Measurements from ENCODE around the gene CELF4. TPM values are rescaled to one million over a fixed set of nuclear protein-coding genes. Genes with fewer than 3 reads are reported as not detected.

CELF4 gene
- total RNA-seq, 1 experiment from 2014 or later: 0.11 TPM

GRCh38 chr18:37389684-37390368 is 175.8 kb downstream of the CELF4 start:
- no TSS peak for BruUV-seq (replicated peaks)
- intact Hi-C loops (cut with micrococcal nuclease; ENCODE audit: unreplicated experiment): loop anchor here (5.0 to 10.0 kb wide), 2 partner anchors 85 to 147 kb away; no protein-coding TSS in a partner anchor
- CTCF ChIA-PET: no interaction called here
- no peak for DNase-seq
- Histone ChIP-seq H3K27me3 (replicated peaks; ENCODE audit: control insufficient read depth, insufficient read depth, low read length) (no peaks in the 10 kb centered on the region; the same call in 1 of the 2 replicates), H3K9me3 (no peaks in the 10 kb centered on the region), H3K36me3 (ENCODE audit: control insufficient read depth, insufficient read depth, low read length) (no peaks in the 10 kb centered on the region), H3K4me1 (no peaks in the 10 kb centered on the region), H3K4me3 (ENCODE audit: low read depth, low read length) (no peak overlapping the region)
- Mint-ChIP-seq H3K4me1 (ENCODE audit: low read depth, unreplicated experiment) (no peaks in the 10 kb centered on the region), H3K27ac (ENCODE audit: unreplicated experiment) (no peak overlapping the region), H3K9me3 (ENCODE audit: unreplicated experiment) (no peaks in the 10 kb centered on the region), H3K27me3 (ENCODE audit: insufficient read depth, unreplicated experiment) (peaks cover 8% of the 10 kb centered on the region), H3K4me3 (ENCODE audit: unreplicated experiment) (no peak overlapping the region), H3K36me3 (ENCODE audit: insufficient read depth, unreplicated experiment) (no peaks in the 10 kb centered on the region)
- no peak for TF ChIP-seq CTCF (IDR thresholded peaks at IDR 0.05; ENCODE audit: insufficient read depth in 1 of 2, low read depth in 1 of 2, low read length in 1 of 2, severe bottlenecking in 1 of 2, unreplicated experiment in 1 of 2)
- POLR2A ChIA-PET: no interaction called here

GRCh38 chr18:37389041-37389440 is 176.6 kb downstream of the CELF4 start:
- H3K27me3 Mint-ChIP-seq (ENCODE audit: insufficient read depth, unreplicated experiment): peaks cover 8% of the 10 kb centered on the region
- Histone ChIP-seq H3K4me3 (ENCODE audit: low read depth, low read length) (no peak overlapping the region), H3K27me3 (replicated peaks; ENCODE audit: control insufficient read depth, insufficient read depth, low read length) (no peaks in the 10 kb centered on the region; the same call in 1 of the 2 replicates), H3K36me3 (ENCODE audit: control insufficient read depth, insufficient read depth, low read length) (no peaks in the 10 kb centered on the region), H3K4me1 (no peaks in the 10 kb centered on the region), H3K9me3 (no peaks in the 10 kb centered on the region)
- intact Hi-C loops (cut with micrococcal nuclease; ENCODE audit: unreplicated experiment): loop anchor here (5.0 kb wide), 1 partner anchor 148 kb away; no protein-coding TSS in a partner anchor
- no peak overlapping the region for H3K4me3 Mint-ChIP-seq (ENCODE audit: unreplicated experiment)
- no peaks in the 10 kb centered on the region for H3K9me3 Mint-ChIP-seq (ENCODE audit: unreplicated experiment)
- H3K4me1 Mint-ChIP-seq (ENCODE audit: low read depth, unreplicated experiment): no peaks in the 10 kb centered on the region
- CTCF ChIA-PET: no interaction called here
- H3K27ac Mint-ChIP-seq (ENCODE audit: unreplicated experiment): no peak overlapping the region
- no TSS peak for BruUV-seq (replicated peaks)
- no peak for DNase-seq
- H3K36me3 Mint-ChIP-seq (ENCODE audit: insufficient read depth, unreplicated experiment): no peaks in the 10 kb centered on the region
- no peak for TF ChIP-seq CTCF (IDR thresholded peaks at IDR 0.05; ENCODE audit: insufficient read depth in 1 of 2, low read depth in 1 of 2, low read length in 1 of 2, severe bottlenecking in 1 of 2, unreplicated experiment in 1 of 2)
- POLR2A ChIA-PET: no interaction called here

GRCh38 chr18:37388413-37388812 is 177.2 kb downstream of the CELF4 start:
- no peaks in the 10 kb centered on the region; the same call in 1 of the 2 replicates for H3K27me3 ChIP-seq (replicated peaks; ENCODE audit: control insufficient read depth, insufficient read depth, low read length)
- no peak for DNase-seq
- no peaks in the 10 kb centered on the region for H3K9me3 Mint-ChIP-seq (ENCODE audit: unreplicated experiment)
- H3K4me1 Mint-ChIP-seq (ENCODE audit: low read depth, unreplicated experiment): no peaks in the 10 kb centered on the region
- CTCF ChIA-PET: no interaction called here
- no peak overlapping the region for H3K4me3 ChIP-seq (ENCODE audit: low read depth, low read length)
- no peaks in the 10 kb centered on the region for H3K36me3 ChIP-seq (ENCODE audit: control insufficient read depth, insufficient read depth, low read length)
- no peak overlapping the region for H3K4me3 Mint-ChIP-seq (ENCODE audit: unreplicated experiment)
- H3K36me3 Mint-ChIP-seq (ENCODE audit: insufficient read depth, unreplicated experiment): no peaks in the 10 kb centered on the region
- H3K27ac Mint-ChIP-seq (ENCODE audit: unreplicated experiment): no peak overlapping the region
- POLR2A ChIA-PET: no interaction called here
- H3K4me1 ChIP-seq: no peaks in the 10 kb centered on the region
- no peak for TF ChIP-seq CTCF (IDR thresholded peaks at IDR 0.05; ENCODE audit: insufficient read depth in 1 of 2, low read depth in 1 of 2, low read length in 1 of 2, severe bottlenecking in 1 of 2, unreplicated experiment in 1 of 2)
- intact Hi-C loops (cut with micrococcal nuclease; ENCODE audit: unreplicated experiment): loop anchor here (5.0 kb wide), 1 partner anchor 149 kb away; no protein-coding TSS in a partner anchor
- H3K9me3 ChIP-seq: no peaks in the 10 kb centered on the region
- BruUV-seq (replicated peaks): no TSS peak
- H3K27me3 Mint-ChIP-seq (ENCODE audit: insufficient read depth, unreplicated experiment): peaks cover 8% of the 10 kb centered on the region
